Measurements from ENCODE around the gene MYOM3.

Gene MYOM3
- 0 reads per million in 4 donors for total RNA-seq

DNA sequence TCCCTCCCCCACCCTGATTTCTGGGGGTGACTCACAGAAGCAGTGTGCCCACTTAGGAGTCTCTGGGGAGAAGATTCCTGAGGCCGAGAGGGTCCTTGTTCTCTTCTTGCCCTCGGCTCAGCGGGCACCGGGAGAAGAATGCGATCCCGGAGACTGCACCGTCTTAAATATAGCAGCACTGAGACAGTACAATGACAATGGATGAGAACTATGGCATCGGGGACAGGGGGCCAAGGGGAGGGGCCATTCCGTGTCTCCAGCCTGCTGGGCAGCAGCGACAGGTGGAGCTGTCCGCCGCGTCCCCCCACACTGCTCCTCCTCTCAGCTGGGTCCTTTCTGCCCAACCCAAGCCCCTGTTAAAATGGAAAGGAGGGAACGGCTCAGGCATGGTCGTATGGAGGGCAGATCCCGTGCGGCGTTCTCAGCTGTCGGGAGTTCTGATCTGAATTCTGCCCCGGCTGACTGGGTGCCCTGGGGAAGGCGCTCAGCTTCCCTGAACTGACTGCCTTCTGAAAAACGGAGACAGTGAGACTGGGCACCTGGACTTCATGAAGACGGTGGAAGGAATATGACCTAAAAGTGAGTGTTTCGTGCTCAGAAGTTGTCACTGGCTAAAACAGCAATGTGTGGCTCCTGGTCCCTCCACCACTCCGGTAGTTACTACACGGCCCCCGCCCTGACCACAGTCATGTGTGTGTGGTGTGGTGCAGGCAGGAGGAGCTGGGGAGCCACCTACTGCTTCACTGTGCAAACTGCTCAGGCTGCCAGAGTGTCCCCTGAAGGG lies at the start of gene MYOM3:
MYOM3 (minus strand) TSS at position 140 of the 784 bp plus-strand sequence. CDS start 3,499 bp downstream, outside the sequence.
- peak in 3 of 5 donors; percentile 18 to 46 (median 24) for DNase-seq

DNA sequence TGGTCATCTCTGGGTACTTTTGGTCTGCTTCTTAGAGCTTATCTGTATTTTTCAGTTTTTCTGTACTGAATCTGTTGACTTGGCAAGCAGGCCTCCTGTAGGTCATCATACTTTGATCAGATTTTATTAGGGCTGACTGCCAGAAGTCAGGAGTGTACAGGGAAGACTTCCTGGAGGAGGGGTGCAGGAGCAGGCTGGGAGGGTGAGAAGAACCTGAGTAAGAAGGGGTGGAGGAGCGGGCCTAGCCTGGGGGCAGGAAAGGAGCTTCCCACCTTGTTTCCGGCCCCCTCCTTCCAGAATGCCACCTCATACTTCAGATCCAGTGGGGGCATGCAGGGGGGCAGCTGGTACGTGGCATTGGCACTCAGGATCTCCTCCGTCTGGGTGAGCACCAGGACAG lies 49.3 kb upstream of the MYOM3 start:
- no peak for DNase-seq

DNA sequence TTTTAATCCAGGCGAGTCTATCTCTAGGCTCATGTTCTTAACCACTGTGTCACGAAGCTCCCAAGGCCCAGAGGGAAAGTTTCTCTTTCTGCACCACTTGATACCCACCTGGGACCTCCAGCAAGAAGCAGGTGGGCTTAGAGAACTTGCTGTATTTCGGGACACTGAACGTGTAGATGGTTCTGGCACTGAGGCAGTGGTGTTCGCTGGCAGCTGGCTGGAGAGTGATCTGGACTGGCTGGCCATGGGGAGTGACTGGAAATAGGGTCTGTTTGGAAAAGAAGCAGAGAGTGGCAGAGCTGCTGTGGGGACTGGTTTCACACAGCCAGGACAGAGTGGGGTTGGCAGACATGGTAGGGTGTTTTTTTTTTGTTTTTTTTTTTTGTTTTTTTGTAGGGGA lies 47.4 kb upstream of the MYOM3 start:
- no peak for DNase-seq

DNA sequence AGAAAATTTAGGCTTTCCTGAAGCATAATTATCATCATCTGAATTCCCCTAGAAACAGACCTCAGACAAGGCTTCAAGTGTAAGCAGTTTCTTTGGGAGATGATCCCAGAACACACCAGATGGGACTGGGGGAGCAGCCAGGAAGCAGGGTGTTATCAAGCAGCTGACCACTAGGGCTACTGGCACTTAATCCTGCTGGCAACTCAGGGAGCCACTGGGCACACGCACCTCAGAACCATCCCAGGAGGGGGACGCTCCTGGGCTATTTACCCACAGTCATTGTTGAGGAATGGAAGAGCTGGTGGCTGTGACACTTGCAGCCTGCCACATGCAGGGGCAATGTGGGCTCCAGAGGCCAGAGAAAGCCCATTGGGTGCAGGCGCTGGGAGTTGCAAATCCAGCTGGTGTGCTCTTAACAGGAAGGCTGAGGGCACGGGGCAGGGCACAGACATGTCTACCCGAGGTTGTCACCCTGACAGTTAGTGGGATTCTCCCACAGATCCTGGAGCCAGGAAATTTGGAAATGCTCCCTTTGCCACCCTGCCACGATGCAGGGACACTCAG lies 46.1 kb upstream of the MYOM3 start:
- DNase-seq = no peak

DNA sequence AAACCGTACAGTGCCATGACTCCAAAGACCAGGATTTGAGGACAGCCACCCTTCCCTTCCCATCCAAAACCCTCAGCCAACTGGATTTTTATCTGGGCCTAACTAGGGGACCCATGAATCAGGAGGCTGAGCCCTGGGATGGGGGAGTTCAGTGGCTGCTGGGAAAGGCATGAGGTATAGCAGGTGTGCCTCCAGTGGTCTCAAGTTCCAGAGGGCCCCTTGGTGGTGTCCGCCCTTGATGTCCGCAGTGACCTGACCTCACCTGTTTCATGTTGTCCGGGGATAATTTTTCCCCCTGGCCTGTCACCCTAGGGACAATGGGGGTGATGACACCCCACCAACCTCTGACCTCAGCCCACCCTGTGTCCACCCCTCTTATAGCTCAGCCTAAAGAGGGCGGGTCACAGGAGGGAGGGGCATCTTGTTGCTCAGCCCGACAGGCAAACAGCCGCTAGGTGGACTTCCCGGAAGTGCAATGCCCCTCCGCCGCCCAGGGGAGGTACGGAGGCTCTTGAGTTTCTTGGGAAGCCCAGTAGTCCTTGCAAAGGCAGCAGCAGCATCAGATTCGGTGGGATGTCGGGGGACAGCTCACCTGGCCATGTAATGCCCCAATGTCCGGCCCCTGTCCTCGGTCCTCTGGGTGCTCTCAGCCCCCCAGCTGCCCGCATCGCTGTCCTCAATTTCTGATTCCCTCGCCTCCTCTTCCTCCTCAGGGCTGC lies 44.8 kb upstream of the MYOM3 start:
- DNase-seq = no peak

DNA sequence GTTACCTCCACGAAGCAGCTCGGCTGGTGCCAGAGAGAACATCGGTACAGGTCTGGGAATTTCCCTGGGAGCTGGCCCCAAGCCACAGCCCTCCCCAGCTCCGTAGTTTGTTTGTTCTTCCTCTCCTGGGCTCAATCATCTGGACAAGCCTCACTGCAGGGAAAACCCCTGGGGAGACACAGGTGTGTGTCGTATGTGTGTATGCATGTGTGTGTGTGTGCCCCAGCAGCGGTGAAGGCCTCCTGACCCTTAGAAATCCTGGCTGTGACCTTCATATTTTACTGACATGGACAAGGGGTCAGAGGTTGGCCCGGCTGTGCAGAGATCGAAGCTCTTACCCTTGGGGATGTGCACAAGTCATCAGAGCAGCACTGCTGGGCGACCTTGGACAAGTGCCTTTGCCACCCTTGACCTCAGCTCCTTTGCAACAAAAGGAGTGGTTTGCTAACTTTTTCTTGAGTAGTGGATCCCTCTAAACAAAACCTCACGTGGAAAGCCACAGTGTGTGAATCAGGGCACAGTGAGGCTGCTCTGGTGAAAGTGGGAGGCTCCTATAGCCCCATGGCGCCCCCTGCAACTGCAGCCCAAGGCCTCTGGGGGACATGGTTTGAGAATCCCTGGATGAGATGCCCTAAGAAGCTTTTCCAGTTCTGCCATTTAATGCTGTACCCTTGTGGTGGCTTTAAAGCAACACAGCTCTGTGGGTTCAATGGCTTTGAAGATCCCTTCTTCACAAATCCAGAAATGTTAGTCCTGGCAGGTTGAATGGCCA lies 43.3 kb upstream of the MYOM3 start:
- DNase-seq = no peak

DNA sequence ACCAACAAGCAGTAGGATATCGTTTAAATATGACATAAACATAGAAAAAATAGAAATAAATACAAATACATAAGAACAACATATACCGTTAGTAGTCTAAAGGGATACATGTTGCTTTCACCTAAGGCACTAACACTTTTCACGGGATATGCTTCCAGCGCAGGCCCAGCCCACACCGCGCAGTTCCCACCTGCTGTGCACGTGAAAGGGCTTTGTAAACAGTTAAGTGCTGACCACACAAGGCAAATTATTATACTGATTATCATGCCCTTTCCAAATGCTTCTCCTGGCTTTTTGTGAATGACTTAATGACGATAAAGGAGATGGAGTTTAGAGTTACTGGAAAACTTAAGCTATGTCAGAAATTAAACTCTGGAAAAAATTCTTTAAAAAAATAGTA lies 42.3 kb upstream of the MYOM3 start:
- no peak for DNase-seq

DNA sequence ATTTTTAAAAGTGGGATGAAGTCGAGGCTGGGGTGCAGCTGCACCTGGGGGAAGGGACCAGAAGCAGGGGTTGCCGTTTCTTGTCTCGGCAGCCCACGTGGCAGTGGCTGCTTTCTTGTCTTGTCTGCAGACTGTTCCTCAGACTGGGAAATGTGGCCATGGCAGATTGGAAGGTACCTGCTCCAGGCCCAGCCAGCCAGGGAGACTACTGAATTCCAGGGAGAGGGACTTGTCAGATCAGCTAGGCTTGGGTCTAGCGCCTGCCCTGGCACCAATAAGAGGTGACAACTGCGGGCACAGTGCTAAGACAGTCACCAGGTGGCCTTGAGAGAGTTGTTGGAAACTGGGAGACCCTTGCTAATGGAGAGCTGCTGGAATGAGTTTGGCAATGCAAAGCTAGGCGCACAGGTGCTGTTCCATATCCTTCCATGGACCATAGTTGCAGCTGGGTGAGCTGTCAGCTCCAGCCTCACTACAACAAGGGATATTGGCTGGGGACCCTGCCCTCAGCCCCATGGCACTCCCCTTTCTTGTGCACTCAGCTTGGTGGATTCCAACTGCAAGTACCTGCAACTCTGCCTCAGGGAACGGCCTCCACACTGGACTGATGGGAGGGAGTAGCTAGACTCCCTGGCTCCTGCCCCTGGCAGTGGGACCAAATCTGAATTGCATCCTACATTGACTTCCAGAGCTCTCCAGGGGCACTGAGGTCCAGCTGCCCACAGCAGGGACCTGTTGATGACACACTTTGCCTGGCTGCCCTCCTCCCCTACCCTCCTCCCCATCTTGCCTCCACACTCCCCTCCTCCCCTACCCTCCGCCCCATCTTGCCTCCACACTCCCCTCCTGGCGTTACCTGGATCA lies 40.9 kb upstream of the MYOM3 start:
- no peak for DNase-seq

DNA sequence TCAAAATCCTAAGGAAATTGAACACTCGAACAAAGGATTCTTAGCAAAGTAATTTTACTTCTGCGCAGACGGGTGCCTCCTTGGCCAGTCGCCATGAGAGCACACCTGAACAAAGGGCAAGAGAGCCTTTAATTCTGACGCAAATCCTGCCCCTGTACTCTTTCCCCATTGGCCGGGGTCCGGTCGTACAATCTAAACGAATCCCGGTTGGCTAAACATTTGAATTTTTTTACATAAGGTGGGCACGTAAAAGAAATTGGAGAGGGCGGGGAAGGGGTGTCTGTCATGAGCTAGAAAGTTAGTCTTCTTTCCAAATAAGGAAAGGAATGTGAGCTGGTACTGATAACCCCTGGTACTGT lies 39.2 kb upstream of the MYOM3 start:
- no peak for DNase-seq

DNA sequence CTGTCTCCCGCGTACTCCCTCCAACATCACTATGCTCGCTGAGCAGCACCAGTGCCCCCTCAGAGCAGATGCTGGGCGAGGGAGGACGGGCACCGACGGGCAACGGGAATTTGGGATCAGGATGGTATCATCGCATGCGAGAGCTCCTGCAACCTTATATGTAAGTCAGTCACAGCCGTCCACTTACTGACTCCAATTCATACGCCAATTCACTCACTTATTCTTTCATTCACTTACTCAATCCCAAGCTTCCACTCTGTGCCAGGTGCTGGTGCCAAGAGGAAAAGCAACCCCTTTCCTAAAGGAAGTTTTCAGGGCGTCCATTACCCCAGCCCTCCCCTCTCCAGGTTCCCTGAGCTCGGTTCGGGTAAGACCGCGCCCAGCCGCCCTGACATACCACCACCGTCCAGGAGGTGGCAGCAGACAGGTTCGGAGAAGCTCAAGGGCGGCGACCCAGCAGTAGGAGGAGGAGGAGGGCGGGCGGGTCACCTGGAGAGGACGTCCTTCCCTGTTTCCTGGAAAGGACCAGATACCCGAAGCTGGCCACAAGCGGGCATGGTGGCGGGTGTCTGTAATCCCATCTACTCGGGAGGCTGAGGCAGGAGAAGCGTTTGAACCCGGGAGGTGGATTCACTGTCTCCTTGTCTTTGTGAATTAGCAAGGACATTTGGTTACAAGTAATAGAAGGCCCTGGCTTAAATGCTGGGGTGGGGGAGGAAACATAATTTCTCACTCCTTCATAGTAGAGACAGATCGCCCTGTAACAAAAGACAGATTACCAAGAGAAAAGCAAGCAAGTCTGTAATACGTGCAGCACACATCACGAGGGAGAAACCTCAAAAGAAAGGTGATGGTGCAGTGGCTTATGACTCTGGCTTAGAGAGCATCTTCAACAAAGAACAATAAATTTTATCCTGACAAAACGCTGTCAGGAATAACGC lies 38.6 kb upstream of the MYOM3 start:
- DNase-seq = peak; percentile 65 to 84 (median 73)

DNA sequence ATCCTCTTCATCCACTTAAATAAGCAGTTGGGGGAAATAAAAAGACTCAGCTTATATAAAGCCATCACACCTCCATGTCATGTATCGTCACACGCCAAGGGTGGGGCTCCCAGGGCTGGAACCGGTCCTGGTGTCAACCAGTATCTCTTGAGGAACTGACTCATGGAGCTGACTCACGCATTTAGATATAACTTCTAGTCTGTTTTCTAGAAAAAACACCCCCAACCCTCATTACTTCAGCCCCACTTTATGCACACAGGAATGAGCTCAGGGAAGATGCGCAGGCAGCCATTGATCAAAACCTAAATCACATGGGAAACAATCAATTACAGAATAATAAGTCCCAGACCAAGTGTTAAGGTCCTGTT lies 37.9 kb upstream of the MYOM3 start:
- DNase-seq = peak in 1 of 5 donors; percentile 14

DNA sequence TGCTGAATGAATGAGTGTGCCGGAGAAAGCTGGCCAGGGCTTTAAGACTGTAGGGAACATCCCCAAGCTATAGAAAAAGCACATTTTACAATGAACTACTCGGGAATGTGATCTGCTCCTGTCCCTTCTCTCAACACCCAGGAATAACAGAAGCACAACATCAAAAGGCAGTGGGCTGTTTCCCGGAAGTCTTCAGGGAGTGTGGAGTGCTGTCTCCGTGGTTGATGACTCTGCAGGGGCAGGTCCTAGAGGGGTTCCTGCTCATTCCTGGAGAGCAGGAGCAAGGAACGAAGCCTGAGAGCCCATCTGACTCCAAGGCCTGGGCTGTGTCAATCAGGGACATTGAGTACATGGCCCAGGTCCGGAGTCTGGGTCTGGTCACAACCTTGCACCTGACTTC lies 35.9 kb upstream of the MYOM3 start:
- no peak for DNase-seq

DNA sequence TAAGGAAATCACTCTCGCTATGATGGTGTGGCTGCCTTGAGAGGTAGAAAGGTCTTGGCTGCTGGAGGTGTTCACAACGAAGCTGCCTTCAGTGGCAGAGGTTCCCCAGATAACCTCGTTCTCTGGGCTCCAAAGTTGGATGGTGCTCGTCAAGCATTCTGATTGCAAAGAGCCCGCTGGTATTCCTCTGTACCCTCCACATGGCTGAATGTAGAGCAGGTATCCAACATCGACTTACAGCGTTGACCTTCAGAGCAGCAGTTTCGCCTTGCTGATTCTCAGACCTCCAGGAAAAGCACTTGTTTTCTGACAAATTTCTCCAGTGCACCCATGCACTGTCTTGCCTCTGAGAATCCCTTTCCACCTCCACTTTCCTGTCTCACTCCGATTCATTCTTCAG lies 35.3 kb upstream of the MYOM3 start:
- no peak for DNase-seq

DNA sequence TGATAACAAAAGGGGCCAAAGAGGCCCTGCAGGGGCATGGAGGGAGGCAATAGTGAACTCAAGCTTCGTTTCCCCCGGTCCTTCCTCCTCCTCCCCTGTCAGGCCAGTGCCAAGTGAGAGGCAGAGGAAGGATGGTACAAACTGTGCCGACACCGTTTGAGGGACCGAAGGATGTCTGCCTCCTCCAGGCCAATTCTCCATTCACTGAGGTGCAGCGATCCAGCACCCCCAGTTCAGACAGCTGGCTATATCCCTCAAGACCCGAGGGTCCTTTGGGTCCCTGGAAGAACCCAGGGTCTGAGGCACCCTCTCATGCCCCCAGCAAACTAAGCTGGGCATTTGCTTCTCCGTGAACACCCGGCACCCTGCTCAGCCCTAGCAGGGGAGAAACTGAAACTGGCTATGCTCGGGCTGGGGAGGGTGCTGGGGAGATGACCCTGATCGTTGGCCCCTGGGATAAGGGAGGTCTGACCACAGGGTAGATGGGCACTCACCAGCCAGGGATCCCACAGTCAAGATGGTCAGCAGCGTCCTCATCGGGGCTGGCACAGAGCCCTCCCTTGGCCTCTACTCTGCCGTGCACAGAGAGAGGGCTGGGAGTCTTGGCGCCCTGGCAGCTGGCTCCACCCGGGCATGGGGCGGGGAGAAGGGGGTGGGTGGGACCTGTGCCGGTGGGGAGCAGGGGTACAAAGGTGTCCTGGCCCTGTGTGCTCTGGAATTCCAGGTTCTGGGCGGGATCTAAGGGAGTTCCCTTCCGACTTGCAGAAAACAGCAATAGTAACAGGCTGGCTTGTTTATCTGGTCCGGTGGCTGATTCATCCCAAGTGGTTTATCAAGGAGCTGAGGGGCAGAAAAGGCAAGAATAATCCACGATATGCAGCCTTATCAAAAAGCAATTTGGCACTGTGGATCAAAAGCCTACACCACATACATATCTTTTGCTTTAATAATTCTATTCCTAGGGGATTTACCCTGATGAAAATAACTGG lies 30.9 kb upstream of the MYOM3 start, which contains the start of gene IL22RA1:
IL22RA1 (minus strand) TSS at position 595 of the 989 bp plus-strand sequence; CDS start at position 537, 58 bp downstream.
- no peak for DNase-seq

DNA sequence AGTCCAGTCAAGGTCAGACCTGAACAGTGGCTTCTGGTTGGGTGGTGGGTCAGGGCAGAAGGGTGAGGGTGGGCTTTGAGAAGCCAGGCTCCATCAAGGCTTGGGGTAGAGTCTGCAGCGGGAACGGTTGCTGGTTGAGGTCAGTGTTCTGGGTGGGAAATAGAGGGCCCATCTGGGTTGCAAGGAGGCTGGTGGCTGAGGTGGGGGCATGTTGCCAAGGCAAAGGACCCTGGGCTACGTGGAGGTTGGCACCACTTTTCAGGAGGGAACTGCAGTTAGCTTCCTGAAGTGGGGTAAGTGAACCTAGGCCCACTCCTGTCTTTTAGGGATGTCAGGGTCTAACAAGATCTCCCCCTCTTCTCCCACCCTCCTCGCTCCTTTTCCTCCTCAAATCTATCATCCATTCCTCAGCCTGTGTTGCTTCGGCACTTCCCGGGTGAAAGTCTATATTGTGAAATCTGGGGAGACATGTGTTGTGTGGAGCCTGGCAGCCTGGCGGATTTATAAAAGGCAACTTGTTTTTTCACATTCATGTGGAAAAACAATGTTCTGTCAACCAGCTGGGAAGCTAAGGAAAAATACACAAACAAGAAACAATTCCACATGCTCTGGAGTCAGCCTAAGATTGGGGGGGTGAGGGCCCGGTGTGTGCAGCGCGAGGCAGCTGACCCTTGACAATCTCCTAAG lies 29.5 kb upstream of the MYOM3 start:
- no peak for DNase-seq

DNA sequence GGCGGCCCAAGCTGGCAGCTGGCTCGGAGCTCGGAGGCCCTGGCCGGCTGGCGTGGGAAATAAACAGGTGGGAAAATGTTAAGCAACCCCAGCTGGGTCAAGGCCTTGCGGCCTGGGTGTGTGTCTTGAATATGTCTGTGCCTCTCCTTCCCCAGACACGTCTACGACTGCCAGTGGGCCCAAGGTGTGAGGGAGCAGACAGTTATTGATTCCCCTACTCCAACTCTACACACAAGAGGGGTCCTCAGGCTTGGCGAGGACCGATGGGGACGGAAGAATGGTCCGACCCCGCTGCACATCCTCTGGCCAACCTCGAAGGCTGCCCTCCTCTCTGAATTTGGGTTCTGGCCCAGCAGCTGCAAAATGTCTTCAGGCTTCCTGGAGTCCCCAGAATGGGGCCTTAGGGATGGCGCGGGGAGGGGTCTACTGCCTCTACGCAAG lies 28.8 kb upstream of the MYOM3 start:
- no peak for DNase-seq

DNA sequence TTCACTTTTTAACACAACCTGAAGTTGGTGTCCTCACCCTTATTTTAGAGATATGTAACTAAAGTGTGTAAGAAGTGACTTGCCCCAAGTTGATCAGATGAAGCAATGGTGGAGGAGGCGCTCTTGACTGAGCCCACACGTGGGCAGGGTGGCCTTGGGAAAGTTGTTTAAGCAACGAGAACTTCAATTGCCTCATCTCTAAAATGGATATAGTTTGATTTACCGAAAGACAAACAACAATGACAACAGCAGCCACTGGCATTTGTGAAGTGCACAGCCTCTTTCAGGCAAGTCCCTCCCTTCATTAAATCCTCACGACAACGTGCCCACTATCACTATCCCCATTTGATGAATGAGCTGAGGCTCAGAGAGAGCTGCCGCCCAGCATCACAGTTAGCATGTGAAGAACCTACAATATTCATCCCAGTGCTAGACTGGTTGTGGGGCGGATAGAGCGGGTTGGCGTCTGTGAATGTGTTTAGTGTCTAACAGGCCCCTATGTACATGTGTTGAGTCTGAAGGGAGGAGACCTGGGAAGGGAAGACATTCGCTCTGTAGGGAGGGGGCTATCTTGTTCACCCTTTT lies 28.0 kb upstream of the MYOM3 start:
- DNase-seq = no peak

DNA sequence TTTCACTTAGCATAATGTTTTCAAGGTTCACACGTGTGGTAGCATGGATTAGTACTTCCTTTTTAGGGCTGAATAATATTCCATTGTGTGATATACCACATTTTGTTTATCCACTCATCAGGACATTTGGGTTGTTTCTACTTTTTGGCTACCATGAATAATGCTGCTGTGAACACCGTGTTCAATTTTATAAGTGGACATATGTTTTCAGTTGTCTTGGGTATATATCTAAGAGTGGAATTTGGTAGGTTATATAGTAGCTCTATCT lies 27.2 kb upstream of the MYOM3 start:
- DNase-seq = no peak

Measured in T-helper 1 cell (primary cell).